ENCODE data around the gene SORBS1. TPM values are rescaled to one million over a fixed set of nuclear protein-coding genes. Genes with fewer than 3 reads are reported as not detected.

SORBS1 gene
- total and polyA plus RNA-seq, 9 of the 15 experiments (the other 6 are each of a cell fraction or from before 2014, with no cell fraction given), result 2.0 to 13.3 (median 6.5) TPM

DNA sequence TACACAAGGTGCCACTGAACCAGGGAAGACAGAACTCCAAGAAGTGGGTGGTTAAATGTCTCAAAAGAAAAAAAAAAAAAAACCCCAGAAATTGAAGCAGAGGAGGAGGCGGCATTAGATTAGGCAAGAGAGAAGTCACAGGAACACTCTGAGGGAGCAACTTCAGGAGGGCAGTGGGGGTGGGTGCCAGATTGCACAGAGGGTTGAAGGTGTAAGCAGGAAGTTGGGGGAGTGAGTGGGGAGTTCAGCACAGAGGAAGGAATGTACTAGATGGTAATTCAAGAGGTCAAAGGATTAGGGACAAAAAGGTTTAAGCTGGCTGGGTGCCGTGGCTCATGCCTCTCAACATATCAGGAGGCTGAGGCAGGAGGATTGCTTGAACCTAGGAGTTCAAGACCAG lies 160.4 kb downstream of the SORBS1 start (continued):
- no peak for TF ChIP-seq ATF7 (IDR thresholded peaks at IDR 0.05)

GRCh38 chr10:95399183-95399582 lies 162.0 kb downstream of the SORBS1 start:
- intact Hi-C loops (cut with micrococcal nuclease) (no loop called here), in situ Hi-C loops (cut with MboI) (loop anchor here (25.0 kb wide), 1 partner anchor 438 kb away; no protein-coding TSS in a partner anchor)
- CTCF ChIA-PET (ENCODE audit: low intra/inter-chr PET ratio), result no interaction called here
- H3K9ac ChIP-seq (ENCODE audit: insufficient read depth in 1 of 2, low read depth in 2 of 2, low read length in 2 of 2), result no peak overlapping the region
- H3K9me1 ChIP-seq (ENCODE audit: control insufficient read depth, insufficient read depth, low read length), result no peaks in the 10 kb centered on the region
- H2AFZ ChIP-seq (ENCODE audit: low read depth, low read length), result no peak overlapping the region
- H3K27me3 ChIP-seq (ENCODE audit: control insufficient read depth in 2 of 2, insufficient read depth in 2 of 2, low read length in 2 of 2), result no peaks in the 10 kb centered on the region
- H3K4me1 ChIP-seq (replicated peaks in 1 of 2; ENCODE audit: control insufficient read depth in 2 of 2, insufficient read depth in 2 of 2, low read length in 2 of 2), result peaks cover 8 to 15% of the 10 kb centered on the region in 2 experiments
- ATAC-seq (no peak), FAIRE-seq (no peak), DNase-seq (ENCODE audit: extremely low read depth in 1 of 4, low spot score in 3 of 4) (no peak)
- POLR2A ChIA-PET, result interaction anchor here (0.8 to 1.0 kb wide), 2 partner anchors 10 to 31 kb away, joined by 3 to 5 read pairs; no protein-coding TSS in a partner anchor
- BruUV-seq (replicated peaks), result no TSS peak
- no peaks in the 10 kb centered on the region for H4K20me1 ChIP-seq (replicated peaks; ENCODE audit: control insufficient read depth, insufficient read depth, low read length)
- H3K4me2 ChIP-seq (ENCODE audit: insufficient read depth, low read length), result no peak overlapping the region
- no peak overlapping the region for H3K4me3 ChIP-seq
- 74% methylated on average over 2 of the region's 5 CpGs for WGBS (ENCODE audit: insufficient coverage, low coverage, missing lambda C conversion rate)
- H3K36me3 ChIP-seq (ENCODE audit: control insufficient read depth, insufficient read depth, low read length), result 0 out of 3 replicates have a peak, but pooled peaks cover 3% of the 10 kb centered on the region
- no peak overlapping the region for H3K27ac ChIP-seq (ENCODE audit: extremely low read depth, low read depth, low read length)
- H3K9me3 ChIP-seq (replicated peaks; ENCODE audit: control insufficient read depth, insufficient read depth, low read depth, low read length), result no peaks in the 10 kb centered on the region
- H3K79me2 ChIP-seq (ENCODE audit: control insufficient read depth, insufficient read depth, low read length), result no peaks in the 10 kb centered on the region
- TF ChIP-seq ZFX (CRISPR knock-in tag; IDR thresholded peaks at IDR 0.05) (no peak), YY1 (IDR thresholded peaks at IDR 0.05; ENCODE audit: borderline replicate concordance in 1 of 3, control insufficient read depth in 1 of 3, extremely low read depth in 1 of 3, insufficient read depth in 3 of 3, insufficient read length in 1 of 3, insufficient replicate concordance in 2 of 3, low read depth in 1 of 3, low read length in 2 of 3) (no peak), ZNF707 (CRISPR knock-in tag; conservative IDR thresholded peaks at IDR 0.05) (no peak), ZNF444 (CRISPR knock-in tag; IDR thresholded peaks at IDR 0.05) (no peak), OTX1 (CRISPR knock-in tag; IDR thresholded peaks at IDR 0.05) (no peak)
- TF ChIP-seq, protein P1, sequence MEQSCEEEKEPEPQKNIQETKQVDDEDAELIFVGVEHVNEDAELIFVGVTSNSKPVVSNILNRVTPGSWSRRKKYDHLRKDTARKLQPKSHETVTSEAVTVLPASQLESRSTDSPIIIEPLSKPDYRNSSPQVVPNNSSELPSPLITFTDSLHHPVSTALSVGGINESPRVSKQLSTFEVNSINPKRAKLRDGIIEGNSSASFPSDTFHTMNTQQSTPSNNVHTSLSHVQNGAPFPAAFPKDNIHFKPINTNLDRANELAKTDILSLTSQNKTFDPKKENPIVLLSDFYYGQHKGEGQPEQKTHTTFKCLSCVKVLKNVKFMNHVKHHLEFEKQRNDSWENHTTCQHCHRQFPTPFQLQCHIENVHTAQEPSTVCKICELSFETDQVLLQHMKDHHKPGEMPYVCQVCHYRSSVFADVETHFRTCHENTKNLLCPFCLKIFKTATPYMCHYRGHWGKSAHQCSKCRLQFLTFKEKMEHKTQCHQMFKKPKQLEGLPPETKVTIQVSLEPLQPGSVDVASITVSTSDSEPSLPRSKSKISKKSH (CRISPR knock-in tag; IDR thresholded peaks at IDR 0.05), result no peak
- TF ChIP-seq, protein P2, sequence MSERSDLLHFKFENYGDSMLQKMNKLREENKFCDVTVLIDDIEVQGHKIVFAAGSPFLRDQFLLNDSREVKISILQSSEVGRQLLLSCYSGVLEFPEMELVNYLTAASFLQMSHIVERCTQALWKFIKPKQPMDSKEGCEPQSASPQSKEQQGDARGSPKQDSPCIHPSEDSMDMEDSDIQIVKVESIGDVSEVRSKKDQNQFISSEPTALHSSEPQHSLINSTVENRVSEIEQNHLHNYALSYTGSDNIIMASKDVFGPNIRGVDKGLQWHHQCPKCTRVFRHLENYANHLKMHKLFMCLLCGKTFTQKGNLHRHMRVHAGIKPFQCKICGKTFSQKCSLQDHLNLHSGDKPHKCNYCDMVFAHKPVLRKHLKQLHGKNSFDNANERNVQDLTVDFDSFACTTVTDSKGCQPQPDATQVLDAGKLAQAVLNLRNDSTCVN (CRISPR knock-in tag; IDR thresholded peaks at IDR 0.05), result no peak
- TF ChIP-seq, protein P3, sequence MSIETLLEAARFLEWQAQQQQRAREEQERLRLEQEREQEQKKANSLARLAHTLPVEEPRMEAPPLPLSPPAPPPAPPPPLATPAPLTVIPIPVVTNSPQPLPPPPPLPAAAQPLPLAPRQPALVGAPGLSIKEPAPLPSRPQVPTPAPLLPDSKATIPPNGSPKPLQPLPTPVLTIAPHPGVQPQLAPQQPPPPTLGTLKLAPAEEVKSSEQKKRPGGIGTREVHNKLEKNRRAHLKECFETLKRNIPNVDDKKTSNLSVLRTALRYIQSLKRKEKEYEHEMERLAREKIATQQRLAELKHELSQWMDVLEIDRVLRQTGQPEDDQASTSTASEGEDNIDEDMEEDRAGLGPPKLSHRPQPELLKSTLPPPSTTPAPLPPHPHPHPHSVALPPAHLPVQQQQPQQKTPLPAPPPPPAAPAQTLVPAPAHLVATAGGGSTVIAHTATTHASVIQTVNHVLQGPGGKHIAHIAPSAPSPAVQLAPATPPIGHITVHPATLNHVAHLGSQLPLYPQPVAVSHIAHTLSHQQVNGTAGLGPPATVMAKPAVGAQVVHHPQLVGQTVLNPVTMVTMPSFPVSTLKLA (conservative IDR thresholded peaks at IDR 0.05), result no peak
- TF ChIP-seq, protein P4, sequence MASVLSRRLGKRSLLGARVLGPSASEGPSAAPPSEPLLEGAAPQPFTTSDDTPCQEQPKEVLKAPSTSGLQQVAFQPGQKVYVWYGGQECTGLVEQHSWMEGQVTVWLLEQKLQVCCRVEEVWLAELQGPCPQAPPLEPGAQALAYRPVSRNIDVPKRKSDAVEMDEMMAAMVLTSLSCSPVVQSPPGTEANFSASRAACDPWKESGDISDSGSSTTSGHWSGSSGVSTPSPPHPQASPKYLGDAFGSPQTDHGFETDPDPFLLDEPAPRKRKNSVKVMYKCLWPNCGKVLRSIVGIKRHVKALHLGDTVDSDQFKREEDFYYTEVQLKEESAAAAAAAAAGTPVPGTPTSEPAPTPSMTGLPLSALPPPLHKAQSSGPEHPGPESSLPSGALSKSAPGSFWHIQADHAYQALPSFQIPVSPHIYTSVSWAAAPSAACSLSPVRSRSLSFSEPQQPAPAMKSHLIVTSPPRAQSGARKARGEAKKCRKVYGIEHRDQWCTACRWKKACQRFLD (CRISPR knock-in tag; IDR thresholded peaks at IDR 0.05), result no peak
- TF ChIP-seq, protein P5, sequence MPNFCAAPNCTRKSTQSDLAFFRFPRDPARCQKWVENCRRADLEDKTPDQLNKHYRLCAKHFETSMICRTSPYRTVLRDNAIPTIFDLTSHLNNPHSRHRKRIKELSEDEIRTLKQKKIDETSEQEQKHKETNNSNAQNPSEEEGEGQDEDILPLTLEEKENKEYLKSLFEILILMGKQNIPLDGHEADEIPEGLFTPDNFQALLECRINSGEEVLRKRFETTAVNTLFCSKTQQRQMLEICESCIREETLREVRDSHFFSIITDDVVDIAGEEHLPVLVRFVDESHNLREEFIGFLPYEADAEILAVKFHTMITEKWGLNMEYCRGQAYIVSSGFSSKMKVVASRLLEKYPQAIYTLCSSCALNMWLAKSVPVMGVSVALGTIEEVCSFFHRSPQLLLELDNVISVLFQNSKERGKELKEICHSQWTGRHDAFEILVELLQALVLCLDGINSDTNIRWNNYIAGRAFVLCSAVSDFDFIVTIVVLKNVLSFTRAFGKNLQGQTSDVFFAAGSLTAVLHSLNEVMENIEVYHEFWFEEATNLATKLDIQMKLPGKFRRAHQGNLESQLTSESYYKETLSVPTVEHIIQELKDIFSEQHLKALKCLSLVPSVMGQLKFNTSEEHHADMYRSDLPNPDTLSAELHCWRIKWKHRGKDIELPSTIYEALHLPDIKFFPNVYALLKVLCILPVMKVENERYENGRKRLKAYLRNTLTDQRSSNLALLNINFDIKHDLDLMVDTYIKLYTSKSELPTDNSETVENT (CRISPR knock-in tag; IDR thresholded peaks at IDR 0.05), result no peak
